GM21576 (cell line): ENCODE measurements around the gene SHF.

Experiments
- ATAC-seq: cut with Tn5 transposase; IDR thresholded peaks from one replicate; pipeline ENCODE4 v1.9.1; 2021; ENCODE audit warnings: mild to moderate bottlenecking, moderate library complexity; ENCODE audit not compliant: unreplicated experiment

Gene SHF

GRCh38 chr15:45200001-45200798 lies 12.4 kb upstream of the SHF start:
- peak; percentile 42 for ATAC-seq

- peak; percentile 14 for ATAC-seq
These were observed 11.5 kb upstream of the SHF start for GRCh38 chr15:45199136-45199810.

- ATAC-seq = peak; percentile 47
These were observed 10.8 kb upstream of the SHF start for GRCh38 chr15:45198337-45199135.

GRCh38 chr15:45197512-45197911 lies 9.7 kb upstream of the SHF start:
- ATAC-seq = no peak

- ATAC-seq = no peak
These were observed 230 bp downstream of the SHF start for GRCh38 chr15:45187578-45187893.

- no peak for ATAC-seq
These were observed 792 bp downstream of the SHF start for GRCh38 chr15:45186771-45187577.

GRCh38 chr15:45185903-45186770 lies 1.6 kb downstream of the SHF start:
- no peak for ATAC-seq

GRCh38 chr15:45185069-45185779 lies 2.5 kb downstream of the SHF start:
- ATAC-seq = no peak

GRCh38 chr15:45184562-45185041 lies 3.2 kb downstream of the SHF start:
- no peak for ATAC-seq

- ATAC-seq = no peak
These were observed 4.3 kb downstream of the SHF start for GRCh38 chr15:45183511-45183910.

GRCh38 chr15:45182996-45183395 lies 4.8 kb downstream of the SHF start:
- no peak for ATAC-seq

- ATAC-seq = no peak
These were observed 6.1 kb downstream of the SHF start for GRCh38 chr15:45181491-45182285.

- ATAC-seq = no peak
These were observed 6.9 kb downstream of the SHF start for GRCh38 chr15:45180648-45181436.

GRCh38 chr15:45180201-45180600 lies 7.6 kb downstream of the SHF start:
- ATAC-seq = no peak

GRCh38 chr15:45179221-45179985 lies 8.4 kb downstream of the SHF start:
- ATAC-seq = no peak

- ATAC-seq = no peak
These were observed 10.5 kb downstream of the SHF start for GRCh38 chr15:45177285-45177684.

GRCh38 chr15:45174577-45174976 lies 13.2 kb downstream of the SHF start:
- no peak for ATAC-seq
